K562 (cell line): ENCODE measurements around the gene KLF13. TPM values are rescaled to one million over a fixed set of nuclear protein-coding genes. Genes with fewer than 3 reads are reported as not detected.
A peak's percentile ranks its signal among the peaks of the same experiment; 100 is the strongest.

Experiments used
- E2F3 ChIP-seq: fragments of 250-450 bp; sonication (Bioruptor Pico); IDR thresholded peaks from 2 replicates; pipeline ENCODE4 v1.4.0; 2020; ENCODE audit warnings: mild to moderate bottlenecking
- HEY1 ChIP-seq: fragments of 250-450 bp; sonication (Bioruptor Pico); IDR thresholded peaks from 2 replicates; pipeline ENCODE4 v1.5.0; 2020; ENCODE audit warnings: mild to moderate bottlenecking, moderate library complexity, borderline replicate concordance
- REST ChIP-seq, 2 experiments: fragments of 450-650 bp; formaldehyde crosslinking in 1 of 2; IDR thresholded peaks; 2 replicates each; pipeline versions ENCODE4 v1.4.0 to v1.6.1; 2014 to 2020; ENCODE audit warnings: mild to moderate bottlenecking in 2 of 2, borderline replicate concordance in 1 of 2, low read depth in 1 of 2
- TEAD1 ChIP-seq, 2 experiments: fragments of 450-650 bp in 1 of 2; sonication (generic) in 1 of 2; formaldehyde crosslinking; IDR thresholded peaks; 2 replicates each; pipeline versions ENCODE4 v1.4.0 to v1.8.0; 2020 to 2022; ENCODE audit warnings: mild to moderate bottlenecking in 2 of 2, missing genetic modification reagents in 1 of 2
- UBTF ChIP-seq, 2 experiments: IDR thresholded peaks; 2 replicates each; pipeline ENCODE4 v1.6.1; 2012; ENCODE audit warnings: improper control_type of control experiment in 2 of 2, low read depth in 2 of 2, low read length in 2 of 2, borderline replicate concordance in 1 of 2
- YBX1 ChIP-seq: fragments of 450-650 bp; IDR thresholded peaks from 2 replicates; pipeline ENCODE4 v1.7.1; 2016; ENCODE audit warnings: mild to moderate bottlenecking
- ZKSCAN1 ChIP-seq: fragments of 150-350 bp; IDR thresholded peaks from 2 replicates; pipeline ENCODE4 v1.6.1; 2016; ENCODE audit warnings: low read depth, low read length
- ZNF24 ChIP-seq: fragments of 450-650 bp; IDR thresholded peaks from 2 replicates; pipeline ENCODE4 v1.6.1; 2016
- ZNF668 ChIP-seq: fragments of 250-450 bp; sonication (Bioruptor Pico); IDR thresholded peaks from 2 replicates; pipeline ENCODE4 v1.8.0; 2022; ENCODE audit warnings: mild to moderate bottlenecking, inconsistent platforms
- ZSCAN32 ChIP-seq: fragments of 450-650 bp; formaldehyde crosslinking; IDR thresholded peaks from 2 replicates; pipeline ENCODE4 v1.4.0; 2020; ENCODE audit warnings: mild to moderate bottlenecking, moderate library complexity
- polyA plus RNA-seq, 8 experiments: library from polyadenylated mRNA; depleted of rRNA in 4 of 8; stranded (reverse) in 5 of 8; unstranded in 3 of 8; fragments of >200 nt; fragmentation: Nextera tagmentation in 2 of 8; fragmentation: Illumina TruSeq in 1 of 8; extraction: Ambion mirVana in 2 of 8; extraction: Trizol in 1 of 8; gene quantifications; 2 replicates each; pipeline versions ENCODE4 v1.2.1 to v1.2.3, GENCODE V29; 2011 to 2014; ENCODE audit warnings: inconsistent platforms in 1 of 8, missing spikeins in 1 of 8
- total RNA-seq, 7 experiments: library from RNA; depleted of rRNA in 6 of 7; stranded (reverse); fragments of >200 nt in 6 of 7; fragmentation: Illumina TruSeq in 2 of 7; extraction: Trizol in 2 of 7; gene quantifications; 2 replicates each; pipeline versions ENCODE4 v1.2.1 to v1.2.3, GENCODE V29; 2011 to 2021; ENCODE audit warnings: low replicate concordance in 1 of 7
- TF ChIP-seq, protein P1 (sequence below): sonication (generic); formaldehyde crosslinking; IDR thresholded peaks from 2 replicates; pipeline ENCODE4 v1.8.1; 2023; ENCODE audit warnings: mild to moderate bottlenecking, missing genetic modification reagents

KLF13 gene
- total and polyA plus RNA-seq, 9 of the 15 experiments (the other 6 are each of a cell fraction or from before 2014, with no cell fraction given): 1.8 to 10.5 (median 4.8) TPM

GRCh38 chr15:31326156-31326874, at the start of gene KLF13 (continued):
- TF ChIP-seq, protein P1, sequence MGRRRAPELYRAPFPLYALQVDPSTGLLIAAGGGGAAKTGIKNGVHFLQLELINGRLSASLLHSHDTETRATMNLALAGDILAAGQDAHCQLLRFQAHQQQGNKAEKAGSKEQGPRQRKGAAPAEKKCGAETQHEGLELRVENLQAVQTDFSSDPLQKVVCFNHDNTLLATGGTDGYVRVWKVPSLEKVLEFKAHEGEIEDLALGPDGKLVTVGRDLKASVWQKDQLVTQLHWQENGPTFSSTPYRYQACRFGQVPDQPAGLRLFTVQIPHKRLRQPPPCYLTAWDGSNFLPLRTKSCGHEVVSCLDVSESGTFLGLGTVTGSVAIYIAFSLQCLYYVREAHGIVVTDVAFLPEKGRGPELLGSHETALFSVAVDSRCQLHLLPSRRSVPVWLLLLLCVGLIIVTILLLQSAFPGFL (CRISPR knock-in tag): no peak
- TF ChIP-seq TEAD1 (CRISPR knock-in tag; IDR thresholded peaks at IDR 0.05): no peak
- peak; percentile 67; the same call in 1 of the 2 replicates for TF ChIP-seq E2F3 (CRISPR knock-in tag)
- TF ChIP-seq UBTF (IDR thresholded peaks at IDR 0.05; ENCODE audit: borderline replicate concordance in 1 of 2, low read depth in 2 of 2, low read length in 2 of 2): 0 out of 4 replicates have a peak, but pooled peaks of 1 of the 2 experiments have one; percentile 73
- no peak for TF ChIP-seq ZNF24
- peak; percentile 75 for TF ChIP-seq REST (IDR thresholded peaks at IDR 0.05; ENCODE audit: borderline replicate concordance)
- no peak for TF ChIP-seq REST (CRISPR knock-in tag; IDR thresholded peaks at IDR 0.05; ENCODE audit: low read depth)
- no peak for TF ChIP-seq ZKSCAN1
- TF ChIP-seq ZSCAN32 (CRISPR knock-in tag): no peak
- TF ChIP-seq YBX1: no peak
- no peak for TF ChIP-seq ZNF668 (CRISPR knock-in tag)
- TF ChIP-seq HEY1 (CRISPR knock-in tag): no peak
